Astrocyte (in vitro differentiated cells and primary cell): ENCODE results near the gene ASCC3. TPM values are rescaled to one million over a fixed set of nuclear protein-coding genes. Genes with fewer than 3 reads are reported as not detected.

Experiments used
- DNase-seq: peaks from one replicate; pipeline ENCODE4 v3.0.0-alpha.2; 2010; ENCODE audit warnings: low read depth
- FAIRE-seq: peaks from 2 replicates; lab custom pipeline; 2011; peaks lifted over from hg19 to GRCh38; lab: Jason Lieb, UNC
- H2AFZ ChIP-seq: 2 replicates; pipeline ENCODE4 v1.6.0; 2012; ENCODE audit warnings: low read depth, low read length, inconsistent platforms
- H3K27ac ChIP-seq: 2 replicates; pipeline ENCODE4 v1.5.1; 2011; ENCODE audit warnings: low read depth, low read length, inconsistent platforms
- H3K27me3 ChIP-seq: 2 replicates; pipeline ENCODE4 v1.6.0; 2011; ENCODE audit warnings: low read length, inconsistent platforms; ENCODE audit not compliant: insufficient read depth
- H3K36me3 ChIP-seq: 2 replicates; pipeline ENCODE4 v1.5.1; 2011; ENCODE audit warnings: low read length, inconsistent platforms; ENCODE audit not compliant: insufficient read depth
- H3K4me1 ChIP-seq: 2 replicates; pipeline ENCODE4 v1.5.1; 2011; ENCODE audit warnings: low read length, inconsistent platforms; ENCODE audit not compliant: insufficient read depth
- H3K4me2 ChIP-seq: 2 replicates; pipeline ENCODE4 v1.6.0; 2012; ENCODE audit warnings: low read length, inconsistent platforms
- H3K4me3 ChIP-seq: 2 replicates; pipeline ENCODE4 v1.5.1; 2011; ENCODE audit warnings: low read depth, mild to moderate bottlenecking, low read length, inconsistent platforms; ENCODE audit not compliant: insufficient read depth
- H3K79me2 ChIP-seq: 2 replicates; pipeline ENCODE4 v1.6.0; 2012; ENCODE audit warnings: mild to moderate bottlenecking, low read length, inconsistent platforms; ENCODE audit not compliant: insufficient read depth
- H3K9ac ChIP-seq: 2 replicates; pipeline ENCODE4 v1.6.0; 2012; ENCODE audit warnings: mild to moderate bottlenecking, low read length, inconsistent platforms
- H3K9me3 ChIP-seq: 2 replicates; pipeline ENCODE4 v1.5.1; 2012; ENCODE audit warnings: low read depth, mild to moderate bottlenecking, low read length, inconsistent platforms; ENCODE audit not compliant: insufficient read depth
- H4K20me1 ChIP-seq: 2 replicates; pipeline ENCODE4 v1.6.0; 2012; ENCODE audit warnings: low read length, inconsistent platforms; ENCODE audit not compliant: insufficient read depth
- H3K27ac Mint-ChIP-seq: one replicate; pipeline ENCODE4 v1.8.0; 2021; ENCODE audit warnings: mild to moderate bottlenecking, mixed read lengths; ENCODE audit not compliant: unreplicated experiment
- H3K27me3 Mint-ChIP-seq: one replicate; pipeline ENCODE4 v1.8.0; 2021; ENCODE audit warnings: low read depth, mixed read lengths; ENCODE audit not compliant: unreplicated experiment
- H3K36me3 Mint-ChIP-seq: one replicate; pipeline ENCODE4 v1.8.0; 2021; ENCODE audit warnings: low read depth, mixed read lengths; ENCODE audit not compliant: unreplicated experiment
- H3K4me1 Mint-ChIP-seq: one replicate; pipeline ENCODE4 v1.8.0; 2021; ENCODE audit warnings: low read depth, mixed read lengths; ENCODE audit not compliant: unreplicated experiment
- H3K4me3 Mint-ChIP-seq: one replicate; pipeline ENCODE4 v1.8.0; 2021; ENCODE audit warnings: mild to moderate bottlenecking, moderate library complexity, mixed read lengths; ENCODE audit not compliant: unreplicated experiment
- H3K9me3 Mint-ChIP-seq: one replicate; pipeline ENCODE4 v1.8.0; 2021; ENCODE audit warnings: mild to moderate bottlenecking, mixed read lengths; ENCODE audit not compliant: unreplicated experiment
- CTCF ChIP-seq: IDR thresholded peaks from 2 replicates; pipeline ENCODE4 v1.5.1; 2011; ENCODE audit warnings: low read depth, mild to moderate bottlenecking, inconsistent platforms, low read length, moderate library complexity; ENCODE audit not compliant: insufficient read depth
- EZH2 ChIP-seq: IDR thresholded peaks from 2 replicates; pipeline ENCODE4 v1.6.1; 2012; ENCODE audit warnings: mild to moderate bottlenecking, low read length, inconsistent platforms; ENCODE audit not compliant: insufficient read depth
- total RNA-seq: library from RNA; stranded (reverse); gene quantifications from 2 replicates; pipeline ENCODE4 v1.2.1, GENCODE V29; 2021

The ASCC3 gene
- total RNA-seq, 1 donor from 2014 or later, result 138 TPM

GRCh38 chr6:100906325-100906724 lies 25.2 kb upstream of the ASCC3 start:
- H3K79me2 ChIP-seq, result no peaks in the 10 kb centered on the region
- no peaks in the 10 kb centered on the region for H3K36me3 ChIP-seq
- DNase-seq (no peak), FAIRE-seq (no peak)
- no peaks in the 10 kb centered on the region for H3K36me3 Mint-ChIP-seq
- H3K27me3 Mint-ChIP-seq, result no peaks in the 10 kb centered on the region
- no peak for TF ChIP-seq EZH2
- no peak for TF ChIP-seq CTCF
- H3K4me1 ChIP-seq, result no peaks in the 10 kb centered on the region
- no peaks in the 10 kb centered on the region for H3K4me1 Mint-ChIP-seq
- no peaks in the 10 kb centered on the region for H3K9me3 ChIP-seq
- H4K20me1 ChIP-seq, result no peaks in the 10 kb centered on the region
- no peak overlapping the region for H2AFZ ChIP-seq
- no peak overlapping the region for H3K27ac ChIP-seq
- no peaks in the 10 kb centered on the region for H3K27me3 ChIP-seq
- H3K9ac ChIP-seq, result no peak overlapping the region
- no peak overlapping the region for H3K27ac Mint-ChIP-seq
- no peak overlapping the region for H3K4me3 ChIP-seq
- peaks cover 2% of the 10 kb centered on the region for H3K9me3 Mint-ChIP-seq
- no peak overlapping the region for H3K4me2 ChIP-seq
- no peak overlapping the region for H3K4me3 Mint-ChIP-seq

GRCh38 chr6:100905067-100905466 lies 23.9 kb upstream of the ASCC3 start:
- H3K9me3 Mint-ChIP-seq, result peaks cover 2% of the 10 kb centered on the region
- H3K4me3 ChIP-seq, result no peak overlapping the region
- FAIRE-seq (no peak), DNase-seq (no peak)
- no peak overlapping the region for H3K4me3 Mint-ChIP-seq
- no peaks in the 10 kb centered on the region for H3K4me1 Mint-ChIP-seq
- H4K20me1 ChIP-seq, result no peaks in the 10 kb centered on the region
- H3K4me2 ChIP-seq, result no peak overlapping the region
- H3K4me1 ChIP-seq, result no peaks in the 10 kb centered on the region
- no peaks in the 10 kb centered on the region for H3K27me3 Mint-ChIP-seq
- no peaks in the 10 kb centered on the region for H3K9me3 ChIP-seq
- no peaks in the 10 kb centered on the region for H3K79me2 ChIP-seq
- H3K27me3 ChIP-seq, result no peaks in the 10 kb centered on the region
- no peak overlapping the region for H3K27ac ChIP-seq
- H3K9ac ChIP-seq, result no peak overlapping the region
- H3K27ac Mint-ChIP-seq, result no peak overlapping the region
- H3K36me3 Mint-ChIP-seq, result no peaks in the 10 kb centered on the region
- TF ChIP-seq EZH2 (no peak), CTCF (no peak)
- H3K36me3 ChIP-seq, result no peaks in the 10 kb centered on the region
- no peak overlapping the region for H2AFZ ChIP-seq

GRCh38 chr6:100904316-100904715 lies 23.2 kb upstream of the ASCC3 start:
- TF ChIP-seq EZH2 (no peak), CTCF (no peak)
- Histone ChIP-seq H3K4me2 (no peak overlapping the region), H3K9ac (no peak overlapping the region), H3K4me1 (no peaks in the 10 kb centered on the region), H4K20me1 (no peaks in the 10 kb centered on the region), H3K36me3 (no peaks in the 10 kb centered on the region), H3K27me3 (no peaks in the 10 kb centered on the region), H3K9me3 (no peaks in the 10 kb centered on the region), H3K79me2 (no peaks in the 10 kb centered on the region), H3K27ac (no peak overlapping the region), H3K4me3 (no peak overlapping the region), H2AFZ (no peak overlapping the region)
- DNase-seq, result no peak
- no peak for FAIRE-seq
- no peaks in the 10 kb centered on the region for H3K36me3 Mint-ChIP-seq
- no peaks in the 10 kb centered on the region for H3K4me1 Mint-ChIP-seq
- no peaks in the 10 kb centered on the region for H3K27me3 Mint-ChIP-seq
- no peak overlapping the region for H3K4me3 Mint-ChIP-seq
- peaks cover 4% of the 10 kb centered on the region for H3K9me3 Mint-ChIP-seq
- H3K27ac Mint-ChIP-seq, result no peak overlapping the region
